T follicular helper cell (primary cell): ENCODE data around the gene MLLT6.

Experiments
- DNase-seq: peaks from one replicate; pipeline ENCODE4 v3.0.0-alpha.2; 2020; ENCODE audit warnings: low read depth

MLLT6 gene

GRCh38 chr17:38768417-38768816, 63.3 kb downstream of the MLLT6 start:
- no peak for DNase-seq

- DNase-seq: no peak
Measured at GRCh38 chr17:38773258-38773657, 68.2 kb downstream of the MLLT6 start.

- no peak for DNase-seq
Measured at GRCh38 chr17:38777641-38778250, 72.7 kb downstream of the MLLT6 start.
